Neuron (in vitro differentiated cells): ENCODE results near the gene SHC1.
A peak's percentile ranks its signal among the peaks of the same experiment; 100 is the strongest.

Source experiments
- H2AFZ ChIP-seq: one replicate; pipeline ENCODE4 v1.6.1; 2013; ENCODE audit warnings: low read depth, mild to moderate bottlenecking, inconsistent platforms, low read length, moderate library complexity
- H3K27me3 ChIP-seq: one replicate; pipeline ENCODE4 v1.6.1; 2013; ENCODE audit warnings: low read length; ENCODE audit not compliant: insufficient read depth
- H3K36me3 ChIP-seq: one replicate; pipeline ENCODE4 v1.6.1; 2013; ENCODE audit warnings: low read length; ENCODE audit not compliant: insufficient read depth
- H3K4me1 ChIP-seq: one replicate; pipeline ENCODE4 v1.6.1; 2013; ENCODE audit warnings: low read length; ENCODE audit not compliant: insufficient read depth
- H3K4me3 ChIP-seq: 2 replicates; pipeline ENCODE4 v1.5.1; 2013; ENCODE audit warnings: mild to moderate bottlenecking, low read length, moderate library complexity
- H3K9me3 ChIP-seq: one replicate; pipeline ENCODE4 v1.6.1; 2013; ENCODE audit warnings: low read length

SHC1 gene

DNA sequence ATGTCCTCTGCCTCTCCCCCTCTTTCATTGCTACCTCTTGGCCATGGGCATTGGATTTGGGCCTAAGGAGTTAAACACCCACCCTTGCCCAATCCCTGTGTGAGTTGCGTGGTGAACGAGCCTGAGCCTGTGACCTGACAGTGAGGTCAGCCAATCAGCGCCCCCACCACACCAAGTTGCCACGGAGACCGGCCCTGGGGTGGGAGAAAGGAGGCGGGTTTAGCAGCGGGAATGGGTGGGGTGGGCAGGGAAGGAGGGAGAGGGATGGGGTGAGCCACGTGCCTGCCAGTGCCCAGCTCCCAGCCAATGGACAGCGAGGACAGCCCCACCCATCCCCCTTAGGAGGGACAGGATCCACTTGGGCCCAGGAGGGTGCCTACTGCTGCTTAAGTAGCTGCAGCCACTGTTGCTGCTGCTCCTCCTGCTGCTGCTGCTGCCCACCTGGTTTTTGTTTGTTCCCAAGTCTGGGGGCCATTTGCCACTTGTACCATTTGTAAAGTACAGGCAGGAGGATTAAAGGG is 41.5 kb upstream of the SHC1 start:
- H2AFZ ChIP-seq, result no peak overlapping the region
- peaks cover 11% of the 10 kb centered on the region for H3K4me1 ChIP-seq
- H3K4me3 ChIP-seq, result no peak overlapping the region
- H3K36me3 ChIP-seq, result peaks cover 5% of the 10 kb centered on the region
- no peaks in the 10 kb centered on the region for H3K9me3 ChIP-seq
- H3K27me3 ChIP-seq, result no peaks in the 10 kb centered on the region

DNA sequence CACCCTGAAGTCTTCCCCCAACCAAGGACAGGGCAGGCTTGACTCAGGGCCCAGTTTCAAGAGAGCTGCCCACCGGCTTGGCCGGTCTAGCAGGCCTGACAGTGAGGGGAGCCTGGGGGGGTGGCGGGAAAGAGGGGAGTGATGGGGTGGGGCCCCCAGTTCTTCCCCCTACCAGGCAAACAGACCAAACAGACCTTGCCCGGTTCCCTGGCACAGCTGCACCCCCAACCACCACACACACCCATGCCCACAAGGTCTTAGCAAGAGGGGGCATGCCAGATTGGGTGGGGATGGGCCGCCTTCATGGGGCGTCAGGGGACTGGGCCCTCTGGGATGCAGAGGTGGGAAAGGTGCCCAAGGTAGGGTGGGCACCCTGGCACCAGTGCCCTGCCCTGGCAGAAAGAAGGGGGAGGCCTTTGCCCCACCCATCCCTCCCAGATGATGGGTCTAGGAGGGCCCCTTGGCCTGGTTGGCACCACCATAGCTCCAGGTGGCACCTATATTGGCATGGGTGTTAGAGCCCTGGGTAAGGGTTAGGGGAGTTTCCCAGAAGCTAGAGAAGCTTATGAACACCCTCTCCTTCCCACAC is 41.0 kb upstream of the SHC1 start:
- Histone ChIP-seq H3K9me3 (no peaks in the 10 kb centered on the region), H3K4me3 (no peak overlapping the region), H3K36me3 (peaks cover 4% of the 10 kb centered on the region), H3K27me3 (no peaks in the 10 kb centered on the region), H2AFZ (no peak overlapping the region), H3K4me1 (peaks cover 11% of the 10 kb centered on the region)

DNA sequence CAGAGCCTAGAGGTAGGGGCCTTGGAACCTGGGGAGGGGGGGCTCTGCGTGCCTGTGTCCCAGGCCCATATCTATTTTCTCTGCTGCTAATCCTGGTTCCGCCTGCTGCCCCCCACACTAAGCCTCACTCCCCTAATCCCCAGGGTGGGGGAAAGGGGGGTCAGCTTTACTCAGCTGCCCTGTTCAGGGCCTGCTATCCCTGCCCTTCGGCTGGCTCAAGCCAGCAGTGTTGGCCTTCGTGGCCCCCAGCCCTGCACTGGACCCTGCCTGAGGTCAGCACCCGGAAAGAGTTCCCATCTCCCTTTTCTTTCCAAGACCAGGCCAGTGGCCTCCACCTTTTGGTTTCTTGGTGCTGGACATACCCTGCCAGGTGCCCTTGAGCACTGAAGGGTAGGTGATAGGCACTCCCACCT is 40.5 kb upstream of the SHC1 start:
- Histone ChIP-seq H3K36me3 (no peaks in the 10 kb centered on the region), H3K4me1 (peaks cover 11% of the 10 kb centered on the region), H3K4me3 (no peak overlapping the region), H3K27me3 (no peaks in the 10 kb centered on the region), H2AFZ (no peak overlapping the region), H3K9me3 (no peaks in the 10 kb centered on the region)

DNA sequence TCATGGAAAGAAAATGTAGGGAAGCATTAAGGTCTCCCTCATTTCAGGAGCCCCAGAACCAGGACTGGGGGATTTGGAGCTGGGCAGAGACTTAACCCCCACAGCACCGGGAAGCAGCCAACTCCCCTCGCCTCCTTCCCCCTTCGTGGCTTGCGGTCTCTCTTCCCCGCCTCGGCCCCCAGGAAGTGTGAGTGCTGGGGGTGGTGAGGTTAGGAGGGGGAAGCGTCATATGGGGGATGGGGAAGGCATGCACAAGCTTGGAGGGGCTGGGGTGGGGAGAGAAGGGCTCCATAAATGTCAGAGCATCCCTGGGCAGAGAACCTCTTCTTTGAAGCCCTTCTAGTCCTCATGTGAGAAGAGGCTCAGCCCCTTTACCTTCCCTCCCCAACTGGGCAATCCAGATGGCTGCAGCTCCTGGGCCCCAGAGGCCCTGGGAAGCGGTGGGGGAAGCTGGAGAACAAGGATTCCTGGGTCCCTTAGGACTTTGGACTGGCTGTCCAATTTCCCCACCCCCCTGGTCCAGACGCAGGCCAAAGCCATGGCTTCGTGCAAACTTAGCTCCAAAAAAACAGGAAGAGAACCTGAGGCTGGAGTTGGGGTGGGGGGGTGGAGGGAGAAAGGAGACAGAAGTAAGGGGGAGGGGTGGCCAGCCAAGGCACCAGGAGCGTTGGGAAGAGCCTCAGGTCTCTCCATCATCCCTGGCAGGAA is 39.8 kb upstream of the SHC1 start:
- H3K4me1 ChIP-seq, result peaks cover 11% of the 10 kb centered on the region
- H3K36me3 ChIP-seq, result no peaks in the 10 kb centered on the region
- H3K27me3 ChIP-seq, result no peaks in the 10 kb centered on the region
- H3K9me3 ChIP-seq, result no peaks in the 10 kb centered on the region
- no peak overlapping the region for H2AFZ ChIP-seq
- H3K4me3 ChIP-seq, result no peak overlapping the region

DNA sequence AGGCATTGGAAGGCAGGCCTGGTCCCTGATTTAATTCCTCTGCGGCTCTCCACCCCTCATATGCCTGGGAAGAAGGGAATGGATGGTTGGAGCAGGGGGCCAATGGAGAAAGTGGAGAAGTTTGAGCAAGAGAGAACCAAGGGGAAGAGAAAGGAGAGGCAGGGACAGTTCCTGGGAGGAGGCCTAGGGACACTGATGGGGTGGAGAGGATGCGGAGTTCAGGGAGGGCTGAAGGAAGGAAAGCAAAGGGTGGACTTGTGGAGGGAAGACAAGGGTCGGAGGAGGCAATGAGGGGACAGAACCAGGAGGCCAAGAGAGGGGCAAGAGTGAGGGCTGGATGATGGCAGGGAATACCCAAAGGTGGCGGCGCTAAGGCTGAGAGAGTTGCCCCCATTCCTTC is 39.2 kb upstream of the SHC1 start:
- H3K27me3 ChIP-seq, result no peaks in the 10 kb centered on the region
- no peak overlapping the region for H3K4me3 ChIP-seq
- no peaks in the 10 kb centered on the region for H3K36me3 ChIP-seq
- H3K4me1 ChIP-seq, result peaks cover 11% of the 10 kb centered on the region
- H2AFZ ChIP-seq, result no peak overlapping the region
- H3K9me3 ChIP-seq, result no peaks in the 10 kb centered on the region

DNA sequence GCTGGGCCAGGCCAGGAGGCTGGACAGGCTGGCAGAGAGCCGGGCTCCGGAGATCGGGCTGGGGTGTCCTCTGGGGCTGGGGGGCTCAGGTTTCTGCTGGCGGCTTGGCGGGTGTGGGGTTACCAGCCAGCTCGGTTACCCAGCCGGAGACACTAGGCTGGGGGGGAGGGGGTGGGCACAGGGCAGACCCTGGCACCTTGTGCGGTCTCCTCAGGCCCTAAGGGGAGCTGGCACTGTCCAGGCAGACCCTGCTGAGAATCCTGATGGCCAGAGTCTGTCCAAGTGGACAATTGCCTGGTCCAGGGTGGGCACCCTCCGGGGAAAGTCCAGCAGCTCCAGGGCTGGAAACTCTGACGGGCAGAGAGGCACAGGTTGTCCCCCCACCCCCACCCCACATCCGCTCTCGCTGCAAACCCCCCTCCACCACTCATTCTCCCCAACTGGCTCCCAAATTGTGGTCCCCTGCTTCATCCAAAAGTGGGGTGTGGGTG is 38.7 kb upstream of the SHC1 start:
- peaks cover 15% of the 10 kb centered on the region for H3K4me1 ChIP-seq
- no peaks in the 10 kb centered on the region for H3K36me3 ChIP-seq
- no peaks in the 10 kb centered on the region for H3K9me3 ChIP-seq
- H3K4me3 ChIP-seq, result no peak overlapping the region
- H2AFZ ChIP-seq, result no peak overlapping the region
- no peaks in the 10 kb centered on the region for H3K27me3 ChIP-seq

DNA sequence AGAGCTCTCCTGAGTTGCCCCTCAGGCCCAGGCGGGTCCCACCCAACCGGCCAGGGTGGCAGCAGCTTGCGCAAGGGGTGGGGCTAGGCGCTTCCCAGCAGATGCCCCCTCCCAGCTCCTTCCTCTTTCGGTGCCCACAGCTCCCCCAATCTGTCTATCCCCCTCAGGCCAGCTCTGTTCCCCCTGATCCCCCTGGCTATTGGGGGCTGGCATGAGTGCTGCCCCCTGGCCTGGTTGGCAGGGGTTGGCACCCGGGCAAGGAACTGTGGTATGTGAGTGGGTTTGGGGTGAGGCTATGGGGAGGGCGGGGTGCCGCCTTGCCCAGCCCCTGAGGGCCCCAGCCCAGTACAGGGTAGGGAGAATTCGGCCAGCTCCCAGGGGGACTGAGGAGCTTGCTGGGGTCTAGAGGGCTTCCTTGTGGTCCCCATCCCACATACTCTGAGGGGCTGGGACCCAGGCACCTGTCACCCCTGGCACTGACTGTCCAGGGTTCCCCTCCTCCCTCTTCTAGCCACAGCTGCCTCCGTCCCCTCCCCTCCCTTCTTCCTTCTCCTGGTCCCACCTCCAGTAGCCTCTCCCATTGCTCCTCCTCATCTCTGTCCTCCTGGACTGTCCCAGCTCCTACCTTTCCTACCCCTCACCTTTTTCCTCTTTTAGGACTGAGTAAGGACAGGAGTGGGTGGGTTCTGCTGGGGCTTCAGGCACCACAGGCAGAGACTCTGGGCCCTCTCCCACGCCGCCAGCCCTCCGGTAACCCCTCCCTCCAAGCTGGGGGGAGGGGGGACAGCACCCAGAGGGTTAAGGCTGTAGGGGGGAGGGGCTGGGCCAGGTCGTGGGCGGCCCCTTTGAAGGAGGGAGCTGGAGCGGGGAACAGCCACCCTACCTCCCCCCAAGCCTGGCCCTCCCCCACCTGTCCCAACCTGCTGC is 37.7 kb upstream of the SHC1 start:
- Histone ChIP-seq H3K4me1 (peaks cover 23% of the 10 kb centered on the region), H3K4me3 (no peak overlapping the region)

DNA sequence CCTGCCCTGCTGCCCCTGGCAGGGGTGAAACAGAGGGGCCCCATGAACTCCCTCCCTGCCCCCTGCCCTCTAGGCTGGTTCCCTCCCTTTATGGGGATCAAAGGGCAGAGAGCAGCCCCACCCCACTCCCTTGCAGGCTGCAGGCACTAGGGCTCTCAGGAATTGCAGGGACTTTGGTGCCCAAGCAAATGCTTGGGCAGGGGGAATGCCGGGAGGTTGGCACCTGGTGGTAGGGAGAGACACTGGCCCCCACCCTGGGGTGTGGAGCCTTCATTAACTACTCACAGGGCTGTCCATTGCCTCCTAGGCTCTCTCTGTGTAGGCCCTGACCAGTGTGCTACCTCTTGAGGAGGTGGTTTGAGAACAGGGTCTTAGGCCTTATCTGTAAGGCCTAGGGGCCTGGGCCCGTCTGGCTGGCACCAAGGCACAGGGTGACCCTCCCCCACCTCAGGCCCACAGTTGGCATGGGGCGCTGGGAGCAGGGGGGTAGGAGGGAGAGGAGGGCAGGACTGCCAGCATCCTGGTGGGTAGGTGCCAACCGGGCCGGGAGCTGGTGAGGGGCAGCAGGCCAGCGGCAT is 36.8 kb upstream of the SHC1 start:
- Histone ChIP-seq H3K27me3 (no peaks in the 10 kb centered on the region), H3K4me1 (peaks cover 25% of the 10 kb centered on the region), H3K9me3 (no peaks in the 10 kb centered on the region), H3K4me3 (no peak overlapping the region), H3K36me3 (no peaks in the 10 kb centered on the region), H2AFZ (no peak overlapping the region)

More for the DNA sequence above, 37.7 kb upstream of the SHC1 start:
- H3K36me3 ChIP-seq, result no peaks in the 10 kb centered on the region
- H3K9me3 ChIP-seq, result no peaks in the 10 kb centered on the region
- H3K27me3 ChIP-seq, result no peaks in the 10 kb centered on the region
- no peak overlapping the region for H2AFZ ChIP-seq

DNA sequence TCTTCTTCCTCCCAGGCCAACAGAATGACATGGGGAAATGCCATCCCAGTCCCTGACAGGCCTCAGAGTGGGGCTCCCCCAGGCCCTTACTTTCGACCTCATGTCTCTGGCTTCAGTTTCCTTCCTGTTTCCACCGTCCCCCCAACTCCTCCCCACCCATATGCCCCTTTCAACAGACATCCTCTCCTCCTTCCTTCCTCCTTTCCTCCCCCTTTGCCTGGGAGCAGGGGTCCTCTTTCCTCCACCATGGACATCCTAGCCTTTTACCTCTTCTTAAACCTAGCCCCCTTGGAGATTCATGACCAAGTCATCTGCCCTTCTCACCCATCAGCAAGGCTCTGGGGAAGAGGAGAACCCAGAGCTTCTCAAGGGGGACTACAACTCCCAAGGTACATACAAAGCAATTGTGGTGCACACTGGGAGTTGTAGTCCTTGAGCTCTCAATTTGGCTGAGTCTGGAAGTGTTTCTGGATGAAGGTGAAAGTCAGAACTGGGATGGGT is 36.1 kb upstream of the SHC1 start:
- no peak overlapping the region for H2AFZ ChIP-seq
- H3K4me3 ChIP-seq, result no peak overlapping the region
- H3K9me3 ChIP-seq, result no peaks in the 10 kb centered on the region
- H3K4me1 ChIP-seq, result peaks cover 18% of the 10 kb centered on the region
- H3K27me3 ChIP-seq, result no peaks in the 10 kb centered on the region
- H3K36me3 ChIP-seq, result no peaks in the 10 kb centered on the region

DNA sequence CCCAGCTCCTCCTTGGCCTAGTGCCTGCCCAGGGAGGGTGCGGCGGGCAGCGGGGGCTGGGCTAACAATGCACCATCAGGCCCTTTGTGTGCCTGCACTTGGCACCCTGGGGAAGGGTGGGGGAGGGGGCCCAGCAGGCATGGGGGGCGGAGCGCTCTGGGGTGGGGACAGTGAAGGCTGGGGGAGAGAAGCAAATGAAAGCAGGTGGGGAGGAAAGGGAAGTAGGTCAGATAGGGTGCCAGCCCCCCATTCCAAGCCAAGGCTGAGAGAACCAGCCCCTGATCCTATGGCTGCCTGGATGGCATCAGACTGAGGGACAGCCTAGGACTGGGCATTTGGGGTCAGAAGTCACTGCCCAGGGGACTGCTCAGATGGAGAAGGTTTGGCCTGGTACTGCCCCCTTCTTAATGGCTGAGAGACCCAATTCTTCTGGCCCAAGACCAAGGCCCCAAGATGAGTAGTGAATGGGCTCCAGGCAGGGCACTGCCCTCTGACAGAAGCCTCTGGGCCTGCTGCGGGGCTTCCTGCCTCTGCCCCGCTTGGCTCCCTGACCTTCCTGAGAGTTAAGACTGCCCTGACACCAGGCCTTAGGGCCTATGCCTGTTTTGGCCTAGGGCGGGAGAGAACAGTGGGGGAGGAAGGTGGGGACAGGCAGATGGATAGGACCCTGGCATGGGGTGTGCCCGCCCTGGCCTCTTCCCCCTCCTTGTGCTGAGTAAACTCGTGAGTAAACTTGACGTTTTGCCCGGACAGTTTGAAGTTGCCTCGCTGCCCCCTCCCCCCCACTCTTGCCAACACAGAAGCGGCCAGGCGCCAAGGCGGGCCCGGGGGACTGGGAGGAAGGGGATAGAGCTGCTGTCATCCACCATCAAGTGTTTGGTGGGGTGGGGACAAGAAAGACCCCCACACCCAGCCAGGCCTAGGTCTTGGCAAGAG is 34.8 kb upstream of the SHC1 start:
- Histone ChIP-seq H3K9me3 (no peaks in the 10 kb centered on the region), H3K4me3 (no peak overlapping the region), H3K27me3 (no peaks in the 10 kb centered on the region), H2AFZ (no peak overlapping the region), H3K4me1 (peaks cover 22% of the 10 kb centered on the region), H3K36me3 (no peaks in the 10 kb centered on the region)

DNA sequence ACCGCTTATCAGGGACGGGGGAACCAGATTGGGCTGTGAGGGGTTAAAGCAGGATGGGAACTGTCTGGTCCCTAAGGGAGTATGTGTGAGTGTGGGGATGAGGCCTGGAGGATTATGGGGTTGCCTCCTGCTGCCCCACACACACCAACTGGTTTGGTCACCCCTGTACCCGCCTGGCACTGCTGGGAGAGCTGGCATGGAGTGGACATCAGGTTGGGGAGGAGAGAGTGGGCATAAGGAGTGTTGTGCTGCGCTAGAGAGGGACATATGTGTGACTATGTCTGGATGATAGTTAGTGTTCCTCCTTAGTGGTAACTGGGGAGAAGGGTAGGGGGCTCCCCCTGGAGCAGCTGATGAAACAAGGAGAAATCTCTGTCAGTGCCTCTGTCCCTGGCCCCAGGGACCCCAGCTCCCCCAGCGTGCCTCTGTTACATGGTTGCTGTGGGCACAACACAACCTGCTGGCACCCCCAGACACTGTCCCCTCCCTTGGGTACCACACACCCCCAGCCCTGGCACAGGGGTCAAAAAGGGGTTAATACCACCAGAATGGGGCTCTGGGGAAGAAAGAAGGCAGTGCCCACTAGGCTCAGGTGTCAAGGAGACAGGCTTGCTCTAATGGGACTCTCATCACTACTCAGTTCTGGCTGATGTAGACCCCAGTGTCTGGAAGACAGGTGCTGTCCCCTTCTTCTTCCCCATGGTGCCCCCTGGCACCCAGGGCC is 34.0 kb upstream of the SHC1 start:
- Histone ChIP-seq H3K27me3 (no peaks in the 10 kb centered on the region), H2AFZ (peak overlapping the region; percentile 34), H3K9me3 (no peaks in the 10 kb centered on the region), H3K4me3 (peak overlapping the region; percentile 59), H3K4me1 (peaks cover 29% of the 10 kb centered on the region), H3K36me3 (no peaks in the 10 kb centered on the region)
